Glutamatergic neuron (in vitro differentiated cells): ENCODE measurements around the gene JAKMIP2. TPM values are rescaled to one million over a fixed set of nuclear protein-coding genes. Genes with fewer than 3 reads are reported as not detected.

Experiments used
- DNase-seq: peaks from one replicate; pipeline ENCODE4 v3.0.0; 2022
- H3K27ac Mint-ChIP-seq: one replicate; pipeline ENCODE4 v1.8.0; 2020; ENCODE audit warnings: mild to moderate bottlenecking, mixed read lengths, inconsistent platforms; ENCODE audit not compliant: unreplicated experiment
- H3K27me3 Mint-ChIP-seq: one replicate; pipeline ENCODE4 v1.8.0; 2020; ENCODE audit warnings: mild to moderate bottlenecking, moderate library complexity, mixed read lengths, inconsistent platforms; ENCODE audit not compliant: unreplicated experiment
- H3K36me3 Mint-ChIP-seq: one replicate; pipeline ENCODE4 v1.8.0; 2020; ENCODE audit warnings: mild to moderate bottlenecking, mixed read lengths, inconsistent platforms; ENCODE audit not compliant: unreplicated experiment
- H3K4me1 Mint-ChIP-seq: one replicate; pipeline ENCODE4 v1.8.0; 2020; ENCODE audit warnings: mild to moderate bottlenecking, low read depth, mixed read lengths, inconsistent platforms; ENCODE audit not compliant: unreplicated experiment
- H3K4me3 Mint-ChIP-seq: one replicate; pipeline ENCODE4 v1.8.0; 2020; ENCODE audit warnings: mild to moderate bottlenecking, mixed read lengths, inconsistent platforms; ENCODE audit not compliant: unreplicated experiment
- H3K9me3 Mint-ChIP-seq: one replicate; pipeline ENCODE4 v1.8.0; 2020; ENCODE audit warnings: mild to moderate bottlenecking, moderate library complexity, mixed read lengths, inconsistent platforms; ENCODE audit not compliant: unreplicated experiment
- total RNA-seq: library from RNA; stranded (reverse); fragmentation: NEBNext Ultra II Directional; extraction: Animal tissue kit (Norgen Biotek cat#: 25700); gene quantifications from one replicate; pipeline ENCODE4 v1.2.1, GENCODE V29; 2021; ENCODE audit not compliant: unreplicated experiment
- TF ChIP-seq, protein P1 (sequence below): fragments of 200-600 bp; sonication (generic); IDR thresholded peaks from one replicate; pipeline ENCODE4 v1.5.0; 2021; ENCODE audit not compliant: partially characterized antibody, unreplicated experiment

Gene JAKMIP2
- total RNA-seq, 1 donor from 2014 or later, result 88.2 TPM

DNA sequence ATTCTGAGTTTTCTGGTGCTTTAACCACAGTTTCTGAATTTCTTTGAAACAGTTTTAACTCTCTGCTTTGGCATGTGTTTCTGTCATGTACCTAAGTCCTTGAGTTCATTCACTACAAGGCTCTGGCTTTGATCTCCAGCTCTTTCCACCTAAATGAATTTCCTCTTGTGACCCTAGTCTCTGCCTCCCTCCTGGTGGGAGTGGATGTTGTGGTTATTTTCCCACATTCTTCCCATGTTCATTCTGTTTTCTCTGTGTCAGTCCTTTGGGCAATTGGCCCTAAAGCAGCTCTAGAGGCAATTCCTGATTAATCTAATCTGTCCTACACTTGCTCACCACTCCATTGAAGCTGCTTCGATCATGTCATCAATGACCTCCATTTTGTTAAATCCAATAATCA, 244.3 kb downstream of the JAKMIP2 start:
- TF ChIP-seq, protein P1, sequence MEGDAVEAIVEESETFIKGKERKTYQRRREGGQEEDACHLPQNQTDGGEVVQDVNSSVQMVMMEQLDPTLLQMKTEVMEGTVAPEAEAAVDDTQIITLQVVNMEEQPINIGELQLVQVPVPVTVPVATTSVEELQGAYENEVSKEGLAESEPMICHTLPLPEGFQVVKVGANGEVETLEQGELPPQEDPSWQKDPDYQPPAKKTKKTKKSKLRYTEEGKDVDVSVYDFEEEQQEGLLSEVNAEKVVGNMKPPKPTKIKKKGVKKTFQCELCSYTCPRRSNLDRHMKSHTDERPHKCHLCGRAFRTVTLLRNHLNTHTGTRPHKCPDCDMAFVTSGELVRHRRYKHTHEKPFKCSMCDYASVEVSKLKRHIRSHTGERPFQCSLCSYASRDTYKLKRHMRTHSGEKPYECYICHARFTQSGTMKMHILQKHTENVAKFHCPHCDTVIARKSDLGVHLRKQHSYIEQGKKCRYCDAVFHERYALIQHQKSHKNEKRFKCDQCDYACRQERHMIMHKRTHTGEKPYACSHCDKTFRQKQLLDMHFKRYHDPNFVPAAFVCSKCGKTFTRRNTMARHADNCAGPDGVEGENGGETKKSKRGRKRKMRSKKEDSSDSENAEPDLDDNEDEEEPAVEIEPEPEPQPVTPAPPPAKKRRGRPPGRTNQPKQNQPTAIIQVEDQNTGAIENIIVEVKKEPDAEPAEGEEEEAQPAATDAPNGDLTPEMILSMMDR, result no peak
- H3K27ac Mint-ChIP-seq, result no peak overlapping the region
- H3K9me3 Mint-ChIP-seq, result no peaks in the 10 kb centered on the region
- DNase-seq, result no peak
- H3K4me3 Mint-ChIP-seq, result no peak overlapping the region
- no peaks in the 10 kb centered on the region for H3K27me3 Mint-ChIP-seq
- H3K4me1 Mint-ChIP-seq, result no peaks in the 10 kb centered on the region
- H3K36me3 Mint-ChIP-seq, result no peaks in the 10 kb centered on the region

Other genes with a start within 250 kb of the JAKMIP2 start
- gene SPINK1, start 48.9 kb upstream of the JAKMIP2 start, total RNA-seq, result not detected
- 1.2 TPM for gene SCGB3A2, start 96.0 kb upstream of the JAKMIP2 start, total RNA-seq
- gene C5orf46, start 123.8 kb upstream of the JAKMIP2 start, total RNA-seq, result not detected